GM19099 (cell line): ENCODE results near the gene SPHK1.

Source experiments
- POLR2A ChIP-seq: IDR thresholded peaks from 3 replicates; pipeline ENCODE4 v1.6.1; 2011; ENCODE audit warnings: low read depth; ENCODE audit not compliant: insufficient read length; ENCODE audit errors: extremely low read depth

Gene SPHK1

DNA sequence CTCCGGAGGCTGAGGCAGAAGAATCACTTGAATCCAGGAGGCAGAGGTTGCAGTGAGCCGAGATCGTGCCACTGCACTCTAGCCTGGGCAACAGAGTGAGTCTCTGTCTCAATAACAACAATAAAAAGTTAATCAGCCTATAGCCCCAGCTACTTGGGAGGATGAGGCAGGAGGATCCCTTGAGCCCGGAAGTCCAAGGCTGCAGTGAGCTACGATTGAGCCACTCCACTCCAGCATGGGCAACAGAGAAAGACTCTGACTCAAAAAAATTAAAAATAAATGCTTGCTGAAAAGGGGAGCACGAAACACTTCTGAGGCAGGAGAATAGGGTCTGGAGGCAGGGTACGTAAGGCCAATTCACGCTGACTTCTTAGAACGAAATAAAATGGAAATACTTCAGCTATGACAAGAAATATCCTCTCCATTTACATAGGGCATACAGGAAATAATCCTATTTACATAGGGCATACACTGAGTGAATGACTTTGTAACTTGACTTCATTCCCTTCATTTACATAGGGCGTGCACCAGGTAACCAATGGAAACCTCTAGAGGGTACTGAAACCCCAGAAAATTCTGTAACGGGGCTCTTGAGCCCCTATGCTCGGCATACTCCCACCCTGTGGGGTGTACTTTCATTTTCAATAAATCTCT, 27.5 kb upstream of the SPHK1 start:
- no peak for TF ChIP-seq POLR2A

DNA sequence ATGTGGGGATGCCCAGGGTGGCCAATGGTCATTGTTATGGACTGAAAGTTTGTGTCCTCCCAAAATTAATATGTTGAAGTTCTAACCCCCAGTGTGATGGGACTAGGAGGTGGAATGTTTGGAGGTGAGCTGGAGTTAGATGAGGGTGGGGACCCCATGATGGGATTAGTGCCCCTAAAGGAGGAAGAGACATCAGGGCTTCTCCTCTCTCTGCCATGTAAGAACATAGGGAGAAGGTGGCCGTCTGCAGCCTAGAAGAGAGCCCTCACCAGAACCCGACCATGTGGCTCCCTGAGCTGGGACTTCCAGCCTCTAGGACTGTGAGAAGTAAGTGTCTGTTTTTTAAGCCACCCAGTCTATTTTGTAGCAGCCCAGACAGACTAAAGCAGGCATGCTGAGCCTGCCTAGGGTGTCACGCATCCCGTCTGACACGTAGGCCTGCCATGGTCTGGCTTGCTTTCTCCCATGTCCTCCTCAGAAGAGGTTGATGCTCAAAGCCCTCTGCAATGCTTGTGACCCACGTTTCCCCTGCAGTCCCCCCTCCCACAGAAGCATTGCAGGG, 26.7 kb upstream of the SPHK1 start:
- TF ChIP-seq POLR2A, result no peak

DNA sequence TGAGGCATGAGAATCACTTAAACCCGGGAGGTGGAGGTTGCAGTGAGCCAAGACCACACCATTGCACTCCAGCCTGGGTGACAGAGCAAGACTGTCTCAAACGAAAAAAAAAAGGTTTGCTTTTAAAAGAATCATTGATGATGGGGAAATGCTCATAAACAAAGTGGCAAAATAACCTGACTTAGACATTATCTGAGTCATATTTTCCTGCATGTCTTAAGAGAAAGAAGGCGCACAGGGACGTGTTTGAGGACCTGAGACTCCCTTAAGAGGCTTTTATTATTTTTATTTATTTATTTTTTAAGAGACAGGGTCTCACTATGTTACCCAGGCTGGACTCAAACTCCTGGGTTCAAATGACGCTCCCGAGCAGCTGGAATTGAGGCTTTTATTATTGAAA, 25.0 kb upstream of the SPHK1 start:
- TF ChIP-seq POLR2A, result no peak

- no peak for TF ChIP-seq POLR2A
These were observed 23.9 kb upstream of the SPHK1 start for GRCh38 chr17:76360461-76360860.

GRCh38 chr17:76363107-76363842, 21.1 kb upstream of the SPHK1 start:
- TF ChIP-seq POLR2A, result no peak

GRCh38 chr17:76365256-76365903, 19.0 kb upstream of the SPHK1 start:
- no peak for TF ChIP-seq POLR2A

DNA sequence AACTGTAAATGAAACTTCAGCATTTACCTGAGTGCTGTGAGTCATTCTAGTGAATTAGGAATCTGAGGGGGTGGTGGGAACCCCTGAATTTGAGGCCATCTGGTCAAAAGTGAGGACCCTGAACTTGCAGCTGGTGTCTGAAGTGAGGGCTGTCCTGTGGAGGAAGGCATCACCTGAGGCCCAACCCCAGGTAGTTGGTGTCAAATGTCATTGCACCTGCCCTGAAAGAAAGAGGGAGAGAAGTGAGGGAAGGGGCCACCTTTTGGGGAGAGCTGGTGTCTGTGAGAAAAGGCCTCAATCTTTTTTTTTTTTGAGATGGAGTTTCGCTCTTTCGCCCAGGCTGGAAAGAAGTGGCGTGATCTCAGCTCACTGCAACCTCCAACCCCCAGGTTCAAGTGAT, 18.2 kb upstream of the SPHK1 start:
- TF ChIP-seq POLR2A, result no peak

DNA sequence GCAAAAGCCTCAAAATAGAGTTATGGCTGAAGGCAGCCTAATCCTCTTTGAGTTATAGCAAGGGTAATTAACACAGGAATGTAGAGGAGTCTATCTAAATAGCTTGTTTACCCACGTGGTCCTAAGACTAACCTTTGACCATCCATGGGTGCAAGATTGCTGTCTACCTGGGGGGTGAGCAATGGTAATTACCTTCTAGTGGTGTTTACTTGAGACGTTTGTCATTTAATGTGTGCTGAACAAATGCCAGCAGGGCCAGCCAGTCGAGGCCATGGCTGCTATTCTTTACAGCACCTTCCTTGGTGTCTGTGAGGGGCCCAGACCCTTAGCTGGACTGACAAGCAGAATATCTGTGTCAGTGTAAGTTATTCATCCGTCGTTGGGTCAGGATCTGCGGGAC, 16.8 kb upstream of the SPHK1 start:
- TF ChIP-seq POLR2A, result no peak

- TF ChIP-seq POLR2A, result no peak
These were observed 15.9 kb upstream of the SPHK1 start for GRCh38 chr17:76368545-76368944.

DNA sequence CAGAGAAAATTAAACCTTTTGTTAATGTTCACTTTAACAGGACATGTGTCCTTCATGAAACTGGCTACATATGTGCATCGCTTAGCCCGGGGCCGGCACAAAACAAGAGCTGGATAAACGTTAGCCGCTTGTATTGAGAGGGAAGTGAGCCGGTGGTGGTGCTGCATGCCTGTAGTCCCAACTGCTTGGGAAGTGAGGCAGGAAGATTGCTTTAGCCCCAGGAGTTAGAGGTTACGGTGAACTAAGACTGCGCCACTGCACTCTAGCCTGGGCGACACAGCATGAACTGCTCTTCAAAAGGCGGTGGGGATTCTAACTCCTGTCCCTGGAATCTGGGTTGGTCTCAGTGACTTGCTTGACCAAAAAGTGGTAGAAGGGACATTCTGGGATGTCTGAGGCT, 15.0 kb upstream of the SPHK1 start:
- TF ChIP-seq POLR2A, result no peak

DNA sequence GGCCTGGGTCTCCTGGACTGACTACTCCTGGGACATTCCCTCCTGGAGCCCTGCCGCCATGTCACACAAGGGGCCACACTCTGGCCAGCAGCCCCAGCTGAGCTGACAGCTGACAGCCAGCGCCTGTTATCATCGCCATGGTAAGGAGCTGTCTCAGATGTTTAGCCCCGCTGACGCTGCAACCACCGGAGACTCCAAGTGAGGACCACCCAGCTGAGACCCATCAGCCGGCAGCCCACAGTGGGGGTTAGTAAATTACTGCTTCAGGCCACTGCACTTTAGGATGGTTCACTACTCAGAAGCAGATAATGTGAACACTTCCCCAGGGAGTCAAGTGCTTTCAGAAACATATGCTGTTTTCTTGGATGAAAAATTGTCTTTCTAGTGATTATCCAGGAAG, 14.6 kb upstream of the SPHK1 start:
- no peak for TF ChIP-seq POLR2A

GRCh38 chr17:76370261-76370993, 14.0 kb upstream of the SPHK1 start:
- no peak for TF ChIP-seq POLR2A

DNA sequence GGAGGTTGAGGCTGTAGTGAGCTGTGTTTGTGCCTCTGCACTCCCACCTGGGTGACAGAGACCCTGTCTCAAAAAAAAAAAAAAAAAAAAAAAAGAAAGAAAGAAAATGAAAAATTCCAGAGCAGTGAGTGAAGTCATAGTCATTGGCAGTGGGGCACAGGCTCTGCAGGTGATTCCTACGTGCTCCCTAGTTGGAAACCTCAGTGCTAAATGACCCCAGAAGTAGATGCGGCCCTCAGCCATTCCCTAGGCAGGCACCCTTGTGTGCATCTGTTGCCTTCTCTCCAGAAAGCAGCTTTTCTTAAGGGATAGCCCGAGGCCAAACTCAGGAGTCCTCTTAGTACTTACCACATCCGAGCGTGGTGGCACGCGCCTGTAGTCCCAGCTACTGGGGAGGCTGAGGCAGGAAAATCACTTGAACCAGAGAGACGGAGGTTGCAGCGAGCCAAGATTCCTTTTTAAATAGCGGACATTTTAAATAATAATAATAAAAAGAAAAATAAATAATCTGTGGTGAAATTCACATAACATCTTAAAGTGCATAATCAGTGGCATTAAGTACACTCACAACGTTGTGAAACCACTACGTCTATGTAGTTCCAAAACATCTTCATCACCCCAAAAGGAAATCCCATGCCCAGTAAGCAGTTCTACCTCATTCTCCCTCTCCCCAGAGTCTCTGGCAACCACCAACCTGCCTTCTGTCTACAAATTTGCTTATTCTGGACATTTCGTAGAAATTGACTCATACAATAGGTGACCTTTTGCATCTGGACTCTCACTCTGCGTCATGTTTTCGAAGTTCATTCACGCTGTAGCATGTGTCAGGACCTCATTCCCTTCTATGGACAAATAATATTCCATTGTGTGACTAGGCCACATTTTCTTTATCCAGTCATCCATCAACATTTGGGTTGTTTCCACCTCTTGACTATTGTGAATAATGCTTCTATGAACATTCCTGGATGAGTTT, 12.5 kb upstream of the SPHK1 start:
- TF ChIP-seq POLR2A, result no peak
